Activated naive CD4-positive, alpha-beta T cell treated with anti-CD3 and anti-CD28 coated beads, Interleukin-2, amount 50 U/mL, for 72 hours (primary cell): Measurements from ENCODE around the gene CD40. TPM values are rescaled to one million over a fixed set of nuclear protein-coding genes. Genes with fewer than 3 reads are reported as not detected.
A peak's percentile ranks its signal among the peaks of the same experiment; 100 is the strongest.

Experiments used
- ATAC-seq, 2 donors: fragments of 150-1000 bp; cut with Tn5 transposase; 2 replicates each; pipeline ENCODE4 v1.10.0; 2021; ENCODE audit warnings: mild to moderate bottlenecking in 2 of 2, moderate library complexity in 2 of 2
- DNase-seq, 2 donors: peaks; one replicate each; pipeline ENCODE4 v3.0.0; 2021 to 2022; ENCODE audit warnings: low spot score in 2 of 2
- H3K27ac Mint-ChIP-seq, 2 donors: one replicate each; pipeline ENCODE4 v1.8.0; 2022; ENCODE audit warnings: mild to moderate bottlenecking in 2 of 2, mixed read lengths in 2 of 2
- H3K36me3 Mint-ChIP-seq, 2 donors: one replicate each; pipeline ENCODE4 v1.8.0; 2022; ENCODE audit warnings: mixed read lengths in 2 of 2
- H3K9me3 Mint-ChIP-seq, 2 donors: one replicate each; pipeline ENCODE4 v1.8.0; 2022; ENCODE audit warnings: mixed read lengths in 2 of 2
- total RNA-seq, 2 donors: library from RNA; stranded (reverse); gene quantifications; one replicate each; pipeline ENCODE4 v1.2.3, GENCODE V29; 2022

The CD40 gene
- total RNA-seq, 2 donors from 2014 or later, result 8.8 to 10.0 TPM

- H3K27ac Mint-ChIP-seq, result no peak overlapping the region
- H3K36me3 Mint-ChIP-seq, result no peaks in the 10 kb centered on the region
- no peaks in the 10 kb centered on the region for H3K9me3 Mint-ChIP-seq
- no peak for DNase-seq
- ATAC-seq, result no peak
Measured at GRCh38 chr20:46129955-46130481, 11.9 kb downstream of the CD40 start.

- H3K36me3 Mint-ChIP-seq, result no peaks in the 10 kb centered on the region
Measured at GRCh38 chr20:46130534-46130933, 12.4 kb downstream of the CD40 start.

GRCh38 chr20:46131396-46131795, 13.3 kb downstream of the CD40 start:
- DNase-seq, result no peak
- H3K36me3 Mint-ChIP-seq, result no peaks in the 10 kb centered on the region

More at GRCh38 chr20:46130534-46130933, 12.4 kb downstream of the CD40 start:
- DNase-seq (no peak), ATAC-seq (peak in 1 of 2 donors; percentile 46)
- Mint-ChIP-seq H3K9me3 (no peaks in the 10 kb centered on the region), H3K27ac (no peak overlapping the region)

GRCh38 chr20:46132705-46133120, 14.6 kb downstream of the CD40 start:
- ATAC-seq (peak; percentile 86 to 93), DNase-seq (peak in 1 of 2 donors; percentile 78)
- Mint-ChIP-seq H3K36me3 (no peaks in the 10 kb centered on the region), H3K9me3 (no peaks in the 10 kb centered on the region), H3K27ac (no peak overlapping the region)

More at GRCh38 chr20:46131396-46131795, 13.3 kb downstream of the CD40 start:
- Mint-ChIP-seq H3K9me3 (no peaks in the 10 kb centered on the region), H3K27ac (no peak overlapping the region)
- ATAC-seq, result no peak

- Mint-ChIP-seq H3K36me3 (no peaks in the 10 kb centered on the region), H3K9me3 (no peaks in the 10 kb centered on the region), H3K27ac (no peak overlapping the region)
- ATAC-seq (no peak), DNase-seq (no peak)
Measured at GRCh38 chr20:46133886-46134654, 16.0 kb downstream of the CD40 start.

- ATAC-seq (no peak), DNase-seq (no peak)
- Mint-ChIP-seq H3K9me3 (no peaks in the 10 kb centered on the region), H3K36me3 (no peaks in the 10 kb centered on the region), H3K27ac (no peak overlapping the region)
Measured at GRCh38 chr20:46134716-46135115, 16.6 kb downstream of the CD40 start.

- no peak overlapping the region for H3K27ac Mint-ChIP-seq
Measured at GRCh38 chr20:46135856-46136633, 17.9 kb downstream of the CD40 start.

GRCh38 chr20:46137816-46138215, 19.7 kb downstream of the CD40 start:
- Mint-ChIP-seq H3K27ac (no peak overlapping the region), H3K9me3 (no peaks in the 10 kb centered on the region), H3K36me3 (no peaks in the 10 kb centered on the region)
- ATAC-seq (no peak), DNase-seq (no peak)

More at GRCh38 chr20:46135856-46136633, 17.9 kb downstream of the CD40 start:
- DNase-seq (no peak), ATAC-seq (no peak)
- Mint-ChIP-seq H3K9me3 (no peaks in the 10 kb centered on the region), H3K36me3 (no peaks in the 10 kb centered on the region)

GRCh38 chr20:46139266-46139889, 21.3 kb downstream of the CD40 start:
- DNase-seq (no peak), ATAC-seq (no peak)
- Mint-ChIP-seq H3K27ac (no peak overlapping the region), H3K9me3 (no peaks in the 10 kb centered on the region), H3K36me3 (no peaks in the 10 kb centered on the region)

- Mint-ChIP-seq H3K9me3 (no peaks in the 10 kb centered on the region), H3K27ac (no peak overlapping the region), H3K36me3 (no peaks in the 10 kb centered on the region)
- DNase-seq (no peak), ATAC-seq (no peak)
Measured at GRCh38 chr20:46139908-46140482, 21.9 kb downstream of the CD40 start.

- Mint-ChIP-seq H3K36me3 (no peaks in the 10 kb centered on the region), H3K27ac (peak overlapping the region in 1 of 2 donors; percentile 13), H3K9me3 (no peaks in the 10 kb centered on the region)
- no peak for ATAC-seq
- DNase-seq, result no peak
Measured at GRCh38 chr20:46142124-46142523, 24.0 kb downstream of the CD40 start.

GRCh38 chr20:46144432-46145025, 26.4 kb downstream of the CD40 start:
- no peaks in the 10 kb centered on the region for H3K36me3 Mint-ChIP-seq
- ATAC-seq (no peak), DNase-seq (no peak)
- no peaks in the 10 kb centered on the region for H3K9me3 Mint-ChIP-seq
- H3K27ac Mint-ChIP-seq, result no peak overlapping the region

- peak overlapping the region in 1 of 2 donors; percentile 34 for H3K27ac Mint-ChIP-seq
- DNase-seq (no peak), ATAC-seq (no peak)
- H3K9me3 Mint-ChIP-seq, result no peaks in the 10 kb centered on the region
- no peaks in the 10 kb centered on the region for H3K36me3 Mint-ChIP-seq
Measured at GRCh38 chr20:46145713-46146112, 27.6 kb downstream of the CD40 start.

- Mint-ChIP-seq H3K36me3 (no peaks in the 10 kb centered on the region), H3K9me3 (no peaks in the 10 kb centered on the region), H3K27ac (no peak overlapping the region)
- ATAC-seq (no peak), DNase-seq (no peak)
Measured at GRCh38 chr20:46148313-46149208, 30.4 kb downstream of the CD40 start.

GRCh38 chr20:46150943-46151342, 32.8 kb downstream of the CD40 start:
- DNase-seq (no peak), ATAC-seq (no peak)
- Mint-ChIP-seq H3K36me3 (no peaks in the 10 kb centered on the region), H3K27ac (no peak overlapping the region), H3K9me3 (no peaks in the 10 kb centered on the region)
